MM.1S (cell line): ENCODE results near the gene DNAI1.

Experiments
- CTCF ChIP-seq: fragments of 300-600 bp; sonication (generic); IDR thresholded peaks from 2 replicates; pipeline ENCODE4 v1.5.1; 2016; ENCODE audit warnings: antibody characterized with exemption, low read length, mixed read lengths
- EZH2 ChIP-seq: fragments of 300-600 bp; sonication (generic); optimal IDR thresholded peaks from 2 replicates; pipeline ENCODE3; 2017; ENCODE audit warnings: low read depth, mild to moderate bottlenecking, antibody characterized with exemption, low read length, mixed read lengths
- EZH2phosphoT487 ChIP-seq: fragments of 300-600 bp; sonication (generic); IDR thresholded peaks from 2 replicates; pipeline ENCODE4 v1.6.1; 2018; ENCODE audit warnings: antibody characterized with exemption, low read length

GRCh38 chr9:34413231-34413852, 45.3 kb upstream of the DNAI1 start:
- TF ChIP-seq CTCF (no peak), EZH2 (no peak), EZH2phosphoT487 (no peak)
